ENCODE measurements around the gene MBP.

Gene MBP
- long read RNA-seq, full-length matches to known transcripts: 396 of 537 reads
- long read RNA-seq, partial matches to known transcripts: 9 of 537 reads
- long read RNA-seq, other reads (novel, unspliced or antisense): 132 of 537 reads

GRCh38 chr18:77132369-77133050 lies at the start of gene MBP:
Gene MBP (minus strand): TSS chr18:77132783. CDS start chr18:77105261, 27,522 bp downstream.
- TF ChIP-seq GABPA (IDR thresholded peaks at IDR 0.05; ENCODE audit: low read depth): no peak
- TF ChIP-seq, protein P1, sequence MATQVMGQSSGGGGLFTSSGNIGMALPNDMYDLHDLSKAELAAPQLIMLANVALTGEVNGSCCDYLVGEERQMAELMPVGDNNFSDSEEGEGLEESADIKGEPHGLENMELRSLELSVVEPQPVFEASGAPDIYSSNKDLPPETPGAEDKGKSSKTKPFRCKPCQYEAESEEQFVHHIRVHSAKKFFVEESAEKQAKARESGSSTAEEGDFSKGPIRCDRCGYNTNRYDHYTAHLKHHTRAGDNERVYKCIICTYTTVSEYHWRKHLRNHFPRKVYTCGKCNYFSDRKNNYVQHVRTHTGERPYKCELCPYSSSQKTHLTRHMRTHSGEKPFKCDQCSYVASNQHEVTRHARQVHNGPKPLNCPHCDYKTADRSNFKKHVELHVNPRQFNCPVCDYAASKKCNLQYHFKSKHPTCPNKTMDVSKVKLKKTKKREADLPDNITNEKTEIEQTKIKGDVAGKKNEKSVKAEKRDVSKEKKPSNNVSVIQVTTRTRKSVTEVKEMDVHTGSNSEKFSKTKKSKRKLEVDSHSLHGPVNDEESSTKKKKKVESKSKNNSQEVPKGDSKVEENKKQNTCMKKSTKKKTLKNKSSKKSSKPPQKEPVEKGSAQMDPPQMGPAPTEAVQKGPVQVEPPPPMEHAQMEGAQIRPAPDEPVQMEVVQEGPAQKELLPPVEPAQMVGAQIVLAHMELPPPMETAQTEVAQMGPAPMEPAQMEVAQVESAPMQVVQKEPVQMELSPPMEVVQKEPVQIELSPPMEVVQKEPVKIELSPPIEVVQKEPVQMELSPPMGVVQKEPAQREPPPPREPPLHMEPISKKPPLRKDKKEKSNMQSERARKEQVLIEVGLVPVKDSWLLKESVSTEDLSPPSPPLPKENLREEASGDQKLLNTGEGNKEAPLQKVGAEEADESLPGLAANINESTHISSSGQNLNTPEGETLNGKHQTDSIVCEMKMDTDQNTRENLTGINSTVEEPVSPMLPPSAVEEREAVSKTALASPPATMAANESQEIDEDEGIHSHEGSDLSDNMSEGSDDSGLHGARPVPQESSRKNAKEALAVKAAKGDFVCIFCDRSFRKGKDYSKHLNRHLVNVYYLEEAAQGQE (IDR thresholded peaks at IDR 0.05; ENCODE audit: insufficient replicate concordance, low read depth): peak; percentile 74
- TF ChIP-seq POLR2AphosphoS5 (IDR thresholded peaks at IDR 0.05; ENCODE audit: low read depth): peak; percentile 10; the same call in 1 of the 2 replicates

DNA sequence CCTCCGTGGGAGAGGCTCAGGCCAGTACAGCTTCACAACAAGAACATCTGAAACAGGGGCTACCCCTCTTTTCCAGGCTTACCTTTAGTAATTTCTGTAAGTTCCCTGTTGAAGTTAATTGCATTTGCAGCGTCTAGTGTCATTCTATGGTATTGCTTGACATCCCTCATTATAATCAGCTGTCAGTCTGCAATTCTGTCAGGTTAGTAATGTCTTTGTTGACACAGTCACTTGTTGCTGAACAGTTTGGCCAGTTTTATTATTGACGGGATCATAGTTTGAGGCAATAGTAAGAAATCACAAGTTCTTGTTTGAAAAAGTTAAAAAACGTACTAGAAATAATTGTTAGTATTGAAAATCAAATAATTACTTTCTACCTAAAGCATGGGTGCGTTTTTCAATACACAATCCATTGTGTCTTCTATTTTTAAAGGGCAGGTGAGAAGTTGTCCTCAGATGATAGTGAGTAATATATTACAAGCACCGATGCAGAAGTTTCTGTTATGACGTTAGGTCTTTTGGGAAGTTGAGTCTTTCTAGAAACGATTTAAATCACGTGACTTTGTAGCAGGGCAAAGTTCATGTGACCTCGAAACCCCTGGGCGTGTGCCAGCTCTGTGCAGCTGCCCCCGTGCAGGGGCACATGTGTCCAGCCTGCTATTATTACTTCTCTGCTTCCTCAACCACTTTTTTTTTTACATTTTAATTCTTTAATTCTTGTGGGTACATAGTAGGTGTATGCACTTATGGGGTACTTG lies 49.5 kb upstream of the MBP start:
- Histone ChIP-seq H3K27me3 (ENCODE audit: insufficient read depth, poor library complexity, severe bottlenecking) (no peaks in the 10 kb centered on the region), H3K4me3 (replicated peaks; ENCODE audit: insufficient read depth, low read length) (no peak overlapping the region), H3K27ac (replicated peaks) (no peak overlapping the region)
- TF ChIP-seq SPI1 (IDR thresholded peaks at IDR 0.05; ENCODE audit: borderline replicate concordance, low read depth) (no peak), GABPA (IDR thresholded peaks at IDR 0.05; ENCODE audit: low read depth) (no peak), POLR2AphosphoS5 (IDR thresholded peaks at IDR 0.05; ENCODE audit: low read depth) (no peak), CTCF (IDR thresholded peaks at IDR 0.05; ENCODE audit: insufficient read depth, low read length) (no peak)
- TF ChIP-seq, protein P1 (IDR thresholded peaks at IDR 0.05; ENCODE audit: insufficient replicate concordance, low read depth): no peak
- no peak for DNase-seq (ENCODE audit: low read depth in 1 of 2, low spot score in 1 of 2)

More at GRCh38 chr18:77132369-77133050, at the start of gene MBP:
- H3K4me3 ChIP-seq (replicated peaks; ENCODE audit: insufficient read depth, low read length): peak within 1 kb of the TSS; percentile 72
- peak within 1 kb of the TSS; percentile 97 for H3K27ac ChIP-seq (replicated peaks)
- no peaks in the 10 kb centered on the region for H3K27me3 ChIP-seq (ENCODE audit: insufficient read depth, poor library complexity, severe bottlenecking)
- peak; percentile 57 to 65 for DNase-seq (ENCODE audit: low read depth in 1 of 2, low spot score in 1 of 2)

DNA sequence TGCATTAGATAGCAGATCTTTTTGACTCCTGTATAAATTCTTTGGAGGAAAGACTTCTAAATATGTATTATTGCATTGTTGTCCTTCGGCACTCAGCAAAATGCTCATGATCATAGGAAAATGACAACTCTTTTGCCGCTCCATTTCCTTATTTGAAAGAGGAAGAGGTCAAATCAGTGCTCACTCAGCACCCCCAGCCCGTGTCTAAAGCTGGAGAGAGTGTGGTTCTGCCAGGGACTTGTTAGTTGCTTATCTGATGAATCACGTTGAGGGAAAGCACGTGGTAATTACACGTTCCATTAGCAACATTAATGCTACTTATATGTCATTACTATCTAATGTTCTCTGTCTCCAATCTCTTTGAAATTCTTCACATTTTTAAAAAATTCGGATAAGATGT lies 46.0 kb upstream of the MBP start:
- no peak overlapping the region for H3K27ac ChIP-seq (replicated peaks)
- H3K4me3 ChIP-seq (replicated peaks; ENCODE audit: insufficient read depth, low read length): no peak overlapping the region
- no peaks in the 10 kb centered on the region for H3K27me3 ChIP-seq (ENCODE audit: insufficient read depth, poor library complexity, severe bottlenecking)
- TF ChIP-seq CTCF (IDR thresholded peaks at IDR 0.05; ENCODE audit: insufficient read depth, low read length) (no peak), GABPA (IDR thresholded peaks at IDR 0.05; ENCODE audit: low read depth) (no peak), POLR2AphosphoS5 (IDR thresholded peaks at IDR 0.05; ENCODE audit: low read depth) (no peak), SPI1 (IDR thresholded peaks at IDR 0.05; ENCODE audit: borderline replicate concordance, low read depth) (peak; percentile 68; the same call in 1 of the 2 replicates)
- TF ChIP-seq, protein P1 (IDR thresholded peaks at IDR 0.05; ENCODE audit: insufficient replicate concordance, low read depth): no peak
- DNase-seq (ENCODE audit: low read depth in 1 of 2, low spot score in 1 of 2): peak in 1 of 2 experiments; percentile 46

All from HL-60 (cell line).